ENCODE measurements around the gene CCDC47.
"Not testable (repeated sequence)": the region's sequence is repeated elsewhere in the genome, so short reads cannot be mapped to it uniquely, and the experiment has no call there.

The CCDC47 gene

GRCh38 chr17:63773272-63774140, at the start of gene CCDC47:
CCDC47 (minus strand) TSS chr17:63773597; CDS start chr17:63766175, 7,422 bp downstream.
- DNase-seq (ENCODE audit: low spot score), result peak; percentile 99

- DNase-seq (ENCODE audit: low spot score), result no peak
Observed at GRCh38 chr17:63822537-63822936, 49.1 kb upstream of the CCDC47 start.

GRCh38 chr17:63821804-63822203, 48.4 kb upstream of the CCDC47 start:
- DNase-seq (ENCODE audit: low spot score), result no peak

- no peak for DNase-seq (ENCODE audit: low spot score)
Observed at GRCh38 chr17:63820963-63821561, 47.7 kb upstream of the CCDC47 start.

GRCh38 chr17:63819585-63820537, 46.5 kb upstream of the CCDC47 start:
- DNase-seq (ENCODE audit: low spot score), result no peak

- DNase-seq (ENCODE audit: low spot score), result no peak
Observed at GRCh38 chr17:63819131-63819530, 45.7 kb upstream of the CCDC47 start.

- no peak for DNase-seq (ENCODE audit: low spot score)
Observed at GRCh38 chr17:63817736-63818385, 44.5 kb upstream of the CCDC47 start.

GRCh38 chr17:63816669-63817068, 43.3 kb upstream of the CCDC47 start:
- DNase-seq (ENCODE audit: low spot score), result no peak

GRCh38 chr17:63816123-63816522, 42.7 kb upstream of the CCDC47 start:
- no peak for DNase-seq (ENCODE audit: low spot score)

GRCh38 chr17:63809970-63810369, 36.6 kb upstream of the CCDC47 start:
- no peak for DNase-seq (ENCODE audit: low spot score)

- no peak for DNase-seq (ENCODE audit: low spot score)
Observed at GRCh38 chr17:63805591-63805990, 32.2 kb upstream of the CCDC47 start.

GRCh38 chr17:63804328-63804727, 30.9 kb upstream of the CCDC47 start:
- DNase-seq (ENCODE audit: low spot score), result no peak

GRCh38 chr17:63800783-63801182, 27.4 kb upstream of the CCDC47 start:
- DNase-seq (ENCODE audit: low spot score), result no peak

GRCh38 chr17:63798572-63799106, 25.2 kb upstream of the CCDC47 start:
- DNase-seq (ENCODE audit: low spot score), result no peak

- DNase-seq (ENCODE audit: low spot score), result not testable (repeated sequence)
Observed at GRCh38 chr17:63796375-63796774, 23.0 kb upstream of the CCDC47 start.

- no peak for DNase-seq (ENCODE audit: low spot score)
Observed at GRCh38 chr17:63792055-63792729, 18.8 kb upstream of the CCDC47 start.

- DNase-seq (ENCODE audit: low spot score), result no peak
Observed at GRCh38 chr17:63790057-63790456, 16.7 kb upstream of the CCDC47 start.

GRCh38 chr17:63786971-63787711, 13.7 kb upstream of the CCDC47 start:
- no peak for DNase-seq (ENCODE audit: low spot score)

GRCh38 chr17:63786117-63786516, 12.7 kb upstream of the CCDC47 start:
- DNase-seq (ENCODE audit: low spot score), result no peak

GRCh38 chr17:63785556-63785955, 12.2 kb upstream of the CCDC47 start:
- DNase-seq (ENCODE audit: low spot score), result peak; percentile 18
